ENCODE data around the gene BST2.

Gene BST2

GRCh38 chr19:17359905-17360800, 45.3 kb downstream of the BST2 start:
- H3K4me1 ChIP-seq: no peaks in the 10 kb centered on the region
- TF ChIP-seq CTCF (IDR thresholded peaks at IDR 0.05): no peak
- H3K27ac ChIP-seq: no peak overlapping the region
- H3K36me3 ChIP-seq (ENCODE audit: control insufficient read depth, insufficient read depth, low read length): no peaks in the 10 kb centered on the region
- H3K79me2 ChIP-seq: no peaks in the 10 kb centered on the region
- no peaks in the 10 kb centered on the region for H3K9me3 ChIP-seq (ENCODE audit: control insufficient read depth, low read length)
- no peaks in the 10 kb centered on the region for H3K27me3 ChIP-seq (ENCODE audit: control insufficient read depth, insufficient read depth, low read length)
- no peak overlapping the region for H3K4me2 ChIP-seq (ENCODE audit: low read length)
- H3K4me3 ChIP-seq (ENCODE audit: low read depth, low read length): no peak overlapping the region
- no peak overlapping the region for H3K9ac ChIP-seq
- no peak overlapping the region for H2AFZ ChIP-seq

- Histone ChIP-seq H3K79me2 (no peaks in the 10 kb centered on the region), H3K4me3 (ENCODE audit: low read depth, low read length) (no peak overlapping the region), H3K4me2 (ENCODE audit: low read length) (no peak overlapping the region), H3K36me3 (ENCODE audit: control insufficient read depth, insufficient read depth, low read length) (no peaks in the 10 kb centered on the region), H2AFZ (no peak overlapping the region), H3K9ac (no peak overlapping the region), H3K27ac (no peak overlapping the region), H3K4me1 (no peaks in the 10 kb centered on the region), H3K9me3 (ENCODE audit: control insufficient read depth, low read length) (no peaks in the 10 kb centered on the region), H3K27me3 (ENCODE audit: control insufficient read depth, insufficient read depth, low read length) (no peaks in the 10 kb centered on the region)
- TF ChIP-seq CTCF (IDR thresholded peaks at IDR 0.05): no peak
Observed at GRCh38 chr19:17358395-17358794, 47.0 kb downstream of the BST2 start.

- H3K9ac ChIP-seq: no peak overlapping the region
- no peak for TF ChIP-seq CTCF (IDR thresholded peaks at IDR 0.05)
- no peak overlapping the region for H3K4me2 ChIP-seq (ENCODE audit: low read length)
- no peak overlapping the region for H2AFZ ChIP-seq
- H3K36me3 ChIP-seq (ENCODE audit: control insufficient read depth, insufficient read depth, low read length): no peaks in the 10 kb centered on the region
- no peaks in the 10 kb centered on the region for H3K79me2 ChIP-seq
- no peaks in the 10 kb centered on the region for H3K9me3 ChIP-seq (ENCODE audit: control insufficient read depth, low read length)
- peak overlapping the region; percentile 29 for H3K27ac ChIP-seq
- no peak overlapping the region for H3K4me3 ChIP-seq (ENCODE audit: low read depth, low read length)
- H3K4me1 ChIP-seq: no peaks in the 10 kb centered on the region
- no peaks in the 10 kb centered on the region for H3K27me3 ChIP-seq (ENCODE audit: control insufficient read depth, insufficient read depth, low read length)
Observed at GRCh38 chr19:17357724-17358123, 47.7 kb downstream of the BST2 start.

GRCh38 chr19:17357078-17357666, 48.3 kb downstream of the BST2 start:
- H3K79me2 ChIP-seq: no peaks in the 10 kb centered on the region
- no peaks in the 10 kb centered on the region for H3K4me1 ChIP-seq
- peak overlapping the region; percentile 29 for H3K27ac ChIP-seq
- H3K9ac ChIP-seq: no peak overlapping the region
- no peak for TF ChIP-seq CTCF (IDR thresholded peaks at IDR 0.05)
- no peak overlapping the region for H2AFZ ChIP-seq
- no peaks in the 10 kb centered on the region for H3K27me3 ChIP-seq (ENCODE audit: control insufficient read depth, insufficient read depth, low read length)
- H3K9me3 ChIP-seq (ENCODE audit: control insufficient read depth, low read length): no peaks in the 10 kb centered on the region
- H3K4me2 ChIP-seq (ENCODE audit: low read length): no peak overlapping the region
- no peaks in the 10 kb centered on the region for H3K36me3 ChIP-seq (ENCODE audit: control insufficient read depth, insufficient read depth, low read length)
- no peak overlapping the region for H3K4me3 ChIP-seq (ENCODE audit: low read depth, low read length)
